AG09309 (cell line): ENCODE results near the gene AOPEP.

Experiments used
- DNase-seq: peaks from one replicate; pipeline ENCODE4 v3.0.0-alpha.2; 2010; ENCODE audit warnings: low read depth
- H3K4me3 ChIP-seq: 2 replicates; pipeline ENCODE4 v1.5.1; 2011; ENCODE audit warnings: mild to moderate bottlenecking, low read depth, low read length, moderate library complexity; ENCODE audit not compliant: control insufficient read depth
- TF ChIP-seq, protein P1 (sequence below): IDR thresholded peaks from 2 replicates; pipeline ENCODE4 v1.5.1; 2011; ENCODE audit warnings: mild to moderate bottlenecking, low read depth, low read length, inconsistent platforms; ENCODE audit not compliant: insufficient read depth, control insufficient read depth; ENCODE audit errors: missing control alignments

AOPEP gene

DNA sequence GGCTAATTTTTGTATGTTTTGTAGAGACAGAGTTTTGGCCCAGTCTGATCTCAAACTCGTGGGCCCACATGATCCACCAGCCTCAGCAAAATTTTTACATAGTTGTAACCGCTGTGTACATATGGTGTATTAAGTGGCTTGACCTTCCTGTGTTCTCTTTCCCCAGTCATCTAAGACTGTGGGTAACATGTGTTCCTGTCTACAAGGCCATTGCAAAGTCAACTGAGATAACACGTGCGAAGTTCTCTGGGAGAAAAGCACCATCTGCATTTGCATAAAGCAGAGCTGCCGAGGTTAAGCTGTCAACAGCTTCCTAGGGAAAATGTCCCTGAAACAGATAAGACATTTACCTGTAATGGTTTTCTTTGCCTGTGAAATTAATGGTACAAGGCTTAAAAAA, 317.3 kb downstream of the AOPEP start:
- TF ChIP-seq, protein P1, sequence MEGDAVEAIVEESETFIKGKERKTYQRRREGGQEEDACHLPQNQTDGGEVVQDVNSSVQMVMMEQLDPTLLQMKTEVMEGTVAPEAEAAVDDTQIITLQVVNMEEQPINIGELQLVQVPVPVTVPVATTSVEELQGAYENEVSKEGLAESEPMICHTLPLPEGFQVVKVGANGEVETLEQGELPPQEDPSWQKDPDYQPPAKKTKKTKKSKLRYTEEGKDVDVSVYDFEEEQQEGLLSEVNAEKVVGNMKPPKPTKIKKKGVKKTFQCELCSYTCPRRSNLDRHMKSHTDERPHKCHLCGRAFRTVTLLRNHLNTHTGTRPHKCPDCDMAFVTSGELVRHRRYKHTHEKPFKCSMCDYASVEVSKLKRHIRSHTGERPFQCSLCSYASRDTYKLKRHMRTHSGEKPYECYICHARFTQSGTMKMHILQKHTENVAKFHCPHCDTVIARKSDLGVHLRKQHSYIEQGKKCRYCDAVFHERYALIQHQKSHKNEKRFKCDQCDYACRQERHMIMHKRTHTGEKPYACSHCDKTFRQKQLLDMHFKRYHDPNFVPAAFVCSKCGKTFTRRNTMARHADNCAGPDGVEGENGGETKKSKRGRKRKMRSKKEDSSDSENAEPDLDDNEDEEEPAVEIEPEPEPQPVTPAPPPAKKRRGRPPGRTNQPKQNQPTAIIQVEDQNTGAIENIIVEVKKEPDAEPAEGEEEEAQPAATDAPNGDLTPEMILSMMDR, result no peak
- no peak for DNase-seq
- H3K4me3 ChIP-seq, result no peak overlapping the region

DNA sequence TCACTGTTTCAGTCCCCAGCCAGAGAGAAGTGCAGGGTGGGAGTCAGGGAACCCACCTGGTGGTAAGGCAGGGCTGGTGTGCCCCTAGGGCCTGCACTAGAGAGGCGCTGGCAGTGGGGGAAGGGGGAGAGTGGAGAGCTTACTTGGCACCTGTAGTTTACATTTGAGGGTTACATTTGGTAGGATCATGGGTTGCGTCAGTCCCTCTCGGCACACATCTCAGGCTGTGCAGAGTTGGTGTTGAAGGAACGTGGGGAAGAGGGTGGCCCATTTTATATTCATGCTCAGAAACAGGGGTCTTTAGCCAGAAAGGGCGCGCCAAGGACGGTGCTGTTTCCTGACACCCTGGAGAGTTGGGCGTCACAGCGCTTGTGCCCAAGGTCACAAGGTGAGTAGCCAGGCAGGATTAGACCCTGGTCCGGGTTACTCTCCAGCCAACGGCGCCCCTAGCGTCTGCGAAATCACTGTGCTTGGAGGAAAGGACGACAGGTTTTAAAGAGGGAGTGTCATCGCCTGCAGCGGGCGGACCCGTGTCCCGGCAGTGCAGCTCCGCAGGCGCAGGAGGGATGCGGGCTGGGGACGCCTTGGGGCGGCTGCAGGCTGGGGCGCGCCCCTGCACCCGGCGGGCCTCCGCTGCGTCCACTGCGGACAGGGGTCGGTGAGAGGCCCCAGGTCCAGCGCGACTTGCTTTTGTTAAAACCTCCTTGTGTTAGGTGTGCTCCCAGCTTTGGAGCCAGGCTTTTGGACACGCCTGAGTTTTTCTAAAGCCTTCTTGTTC, 318.4 kb downstream of the AOPEP start:
- TF ChIP-seq, protein P1, result peak; percentile 74
- no peak overlapping the region for H3K4me3 ChIP-seq
- DNase-seq, result no peak

DNA sequence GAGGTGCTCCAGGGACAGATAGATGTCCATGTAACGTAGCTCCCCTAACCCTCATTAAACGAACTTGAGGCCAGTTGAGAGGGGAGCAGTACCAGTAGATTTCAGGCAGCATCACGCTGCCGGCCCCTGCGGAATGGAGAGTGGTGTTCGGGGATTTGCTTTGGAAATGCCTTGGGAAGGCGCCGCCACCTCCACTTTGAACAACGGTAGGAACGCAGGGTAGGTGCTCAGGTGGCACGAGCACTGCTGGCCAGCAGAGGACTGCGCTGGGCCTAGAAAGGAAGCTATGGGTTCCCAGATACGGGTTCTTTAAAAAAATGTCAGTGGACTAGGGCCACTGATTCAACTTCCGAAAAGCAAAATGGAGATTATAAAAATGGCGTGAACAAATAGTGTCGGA, 319.3 kb downstream of the AOPEP start:
- TF ChIP-seq, protein P1, result no peak
- DNase-seq, result no peak
- peak overlapping the region; percentile 16 for H3K4me3 ChIP-seq

DNA sequence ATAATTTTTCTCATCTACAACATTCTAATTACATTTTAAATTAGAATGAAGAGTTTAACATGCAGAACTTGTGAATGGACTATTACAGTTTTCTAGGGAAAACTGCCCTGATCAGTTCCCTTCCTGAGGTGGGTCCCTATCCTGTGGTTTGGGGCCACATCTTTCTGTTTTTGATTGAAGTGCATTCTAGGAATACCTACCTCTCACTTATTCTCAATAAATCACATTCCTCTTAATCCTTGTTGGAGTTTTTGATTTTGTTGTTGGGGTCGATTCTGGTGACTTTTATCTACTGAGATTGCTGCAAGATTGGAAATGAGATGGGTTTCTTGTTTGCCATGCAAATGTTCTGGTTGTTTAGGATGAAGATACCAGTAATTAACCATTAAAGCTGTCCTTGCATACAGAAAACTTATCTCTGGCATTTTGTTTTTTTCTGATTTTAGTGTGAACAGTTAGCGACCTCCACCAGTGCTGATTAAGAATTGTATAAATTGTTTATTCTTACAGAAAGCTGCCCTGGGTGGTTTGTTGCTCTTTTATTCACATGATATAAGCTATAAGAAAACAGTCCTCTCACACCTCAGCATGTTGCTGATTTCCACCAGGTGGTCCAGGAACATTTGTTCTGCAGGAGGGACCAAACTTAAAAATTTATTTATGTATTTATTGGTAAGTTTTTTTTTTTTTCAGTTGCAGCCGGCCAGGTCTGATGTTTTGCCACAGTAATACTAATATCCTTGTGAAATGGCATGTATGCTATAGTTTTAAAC, 321.1 kb downstream of the AOPEP start:
- TF ChIP-seq, protein P1, result no peak
- no peak for DNase-seq
- H3K4me3 ChIP-seq, result no peak overlapping the region

DNA sequence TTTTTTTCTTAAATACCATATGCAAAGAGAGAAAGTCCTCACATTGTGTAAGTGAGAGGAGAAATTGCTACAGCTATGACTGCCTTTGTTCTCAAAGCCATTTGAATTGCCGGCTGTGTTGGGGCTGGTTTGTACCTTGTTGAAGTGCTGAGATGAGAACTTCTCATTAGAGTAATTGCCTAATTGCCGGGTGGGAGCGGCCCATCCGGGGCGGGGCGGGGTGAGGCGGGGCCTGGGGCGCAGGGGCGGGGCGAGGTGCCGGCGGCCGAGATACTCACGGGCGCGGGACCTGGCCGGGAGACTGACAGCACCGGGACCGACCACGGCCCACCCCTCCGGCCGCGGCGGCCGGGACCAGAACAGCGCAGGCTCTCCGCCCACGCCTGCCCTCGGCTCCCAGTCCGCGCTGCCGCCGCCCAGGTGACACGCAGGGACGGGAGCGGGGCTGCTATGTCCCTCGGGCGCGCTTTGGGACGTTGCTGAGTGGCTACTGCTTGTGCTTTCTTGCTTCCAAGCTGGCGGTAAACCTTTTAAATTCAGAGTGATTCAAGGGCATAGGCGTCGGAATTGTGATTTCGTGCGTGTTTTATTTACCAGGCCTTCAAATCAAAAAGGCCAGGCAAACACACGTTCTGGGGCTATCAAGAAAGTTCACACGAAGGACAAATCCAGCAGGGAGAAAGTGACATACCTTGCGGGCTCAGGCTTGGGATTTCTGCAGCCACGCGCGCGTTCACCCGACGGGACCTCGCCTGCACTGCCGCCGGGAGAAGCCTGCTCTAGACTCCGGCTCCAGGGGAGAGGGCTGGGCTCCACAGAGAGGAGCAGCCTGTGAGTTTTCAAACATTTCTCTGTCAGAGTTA, 322.0 kb downstream of the AOPEP start:
- peak overlapping the region; percentile 49 for H3K4me3 ChIP-seq
- no peak for DNase-seq
- TF ChIP-seq, protein P1, result no peak

DNA sequence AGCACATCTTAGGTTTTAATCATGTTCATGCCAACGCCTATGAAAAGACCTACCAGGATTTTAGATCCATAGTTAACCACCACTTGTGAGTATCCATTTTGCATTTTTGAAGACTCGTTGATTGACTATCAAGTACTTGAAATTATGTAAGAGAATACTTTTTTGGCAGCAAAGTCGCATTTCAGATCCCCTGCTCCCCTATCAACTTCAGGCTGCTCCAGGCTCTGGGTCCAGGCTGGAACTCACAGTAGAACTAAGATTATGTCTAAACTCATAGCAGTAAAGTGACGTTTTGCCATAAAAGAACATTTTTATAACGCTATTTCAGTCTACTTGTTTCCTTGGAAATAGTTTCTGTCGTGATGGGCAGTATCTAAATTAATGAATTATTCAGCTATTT, 323.3 kb downstream of the AOPEP start:
- no peak for DNase-seq
- peak overlapping the region; percentile 36 for H3K4me3 ChIP-seq
- TF ChIP-seq, protein P1, result no peak
